Stimulated activated CD4-positive, alpha-beta T cell treated with anti-CD3 and anti-CD28 coated beads, Interleukin-1b, Interleukin-23, amount 100 ng/mL, for 48 hours (primary cell): ENCODE measurements around the gene CCNB1IP1.
A peak's percentile ranks its signal among the peaks of the same experiment; 100 is the strongest.
"Not testable (repeated sequence)": the region's sequence is repeated elsewhere in the genome, so short reads cannot be mapped to it uniquely, and the experiment has no call there.

ENCODE experiments used
- DNase-seq: peaks from one replicate; pipeline ENCODE4 v3.0.0-alpha.2; 2020

CCNB1IP1 gene

GRCh38 chr14:20331053-20331613 is 1.9 kb downstream of the CCNB1IP1 start:
- no peak for DNase-seq

GRCh38 chr14:20329355-20329754 is 3.7 kb downstream of the CCNB1IP1 start:
- no peak for DNase-seq

- no peak for DNase-seq
Measured at GRCh38 chr14:20328705-20329104, 4.4 kb downstream of the CCNB1IP1 start.

GRCh38 chr14:20327005-20327869 is 5.8 kb downstream of the CCNB1IP1 start:
- DNase-seq: no peak

- DNase-seq: no peak
Measured at GRCh38 chr14:20317720-20318119, 15.4 kb downstream of the CCNB1IP1 start.

- DNase-seq: no peak
Measured at GRCh38 chr14:20314026-20314425, 19.1 kb downstream of the CCNB1IP1 start.

- no peak for DNase-seq
Measured at GRCh38 chr14:20306079-20306423, 27.0 kb downstream of the CCNB1IP1 start.

- peak; percentile 86 for DNase-seq
Measured at GRCh38 chr14:20305265-20306078, 27.6 kb downstream of the CCNB1IP1 start, which contains the start of gene TTC5. Gene TTC5 (minus strand): TSS chr14:20305951. CDS start chr14:20305937, 14 bp downstream.

- no peak for DNase-seq
Measured at GRCh38 chr14:20302042-20302755, 30.9 kb downstream of the CCNB1IP1 start.

- no peak for DNase-seq
Measured at GRCh38 chr14:20295067-20295466, 38.0 kb downstream of the CCNB1IP1 start.

- DNase-seq: no peak
Measured at GRCh38 chr14:20294636-20295035, 38.4 kb downstream of the CCNB1IP1 start.

GRCh38 chr14:20281998-20282397 is 51.1 kb downstream of the CCNB1IP1 start:
- DNase-seq: not testable (repeated sequence)

GRCh38 chr14:20280265-20280664 is 52.8 kb downstream of the CCNB1IP1 start:
- not testable (repeated sequence) for DNase-seq

GRCh38 chr14:20278414-20278813 is 54.7 kb downstream of the CCNB1IP1 start:
- DNase-seq: no peak

GRCh38 chr14:20277409-20277808 is 55.7 kb downstream of the CCNB1IP1 start:
- DNase-seq: no peak

GRCh38 chr14:20274062-20274461 is 59.0 kb downstream of the CCNB1IP1 start:
- DNase-seq: no peak

- not testable (repeated sequence) for DNase-seq
Measured at GRCh38 chr14:20264361-20264760, 68.7 kb downstream of the CCNB1IP1 start.

GRCh38 chr14:20262642-20263128 is 70.4 kb downstream of the CCNB1IP1 start:
- no peak for DNase-seq
